Right lobe of liver (tissue), 6 donors: ENCODE data around the gene GATAD1. TPM values are rescaled to one million over a fixed set of nuclear protein-coding genes. Genes with fewer than 3 reads are reported as not detected.

Experiments
- ATAC-seq, 4 donors: fragments of 200-7000 bp; cut with Tn5 transposase; one replicate each; pipeline ENCODE4 v1.9.1; 2020; ENCODE audit warnings: mild to moderate bottlenecking in 4 of 4, moderate library complexity in 4 of 4
- DNase-seq, 3 donors: peaks; one replicate each; pipeline ENCODE4 v3.0.0-alpha.2; 2020
- H3K27ac ChIP-seq, 3 donors: fragments of 200-600 bp; one replicate each; pipeline ENCODE4 v1.8.0; 2022
- H3K27me3 ChIP-seq, 2 donors: fragments of 200-600 bp; one replicate each; pipeline ENCODE4 v1.8.0; 2022
- H3K36me3 ChIP-seq, 4 donors: fragments of 200-600 bp; sonication (generic) in 1 of 4; one replicate each; pipeline versions ENCODE4 v1.5.1 to v1.8.0; 2017 to 2022; ENCODE audit warnings: control low read depth in 1 of 4
- H3K4me1 ChIP-seq, 4 donors: fragments of 200-600 bp; sonication (generic) in 1 of 4; one replicate each; pipeline versions ENCODE4 v1.5.1 to v1.8.0; 2017 to 2022; ENCODE audit warnings: control low read depth in 1 of 4
- H3K4me3 ChIP-seq, 3 donors: fragments of 200-600 bp; one replicate each; pipeline ENCODE4 v1.8.0; 2022
- H3K9me3 ChIP-seq, 4 donors: fragments of 200-600 bp; sonication (generic) in 1 of 4; one replicate each; pipeline versions ENCODE4 v1.5.1 to v1.8.0; 2017 to 2022; ENCODE audit warnings: control low read depth in 1 of 4
- POLR2A ChIP-seq: fragments of 450-650 bp; IDR thresholded peaks from one replicate; pipeline ENCODE4 v1.6.1; 2017; ENCODE audit warnings: antibody characterized with exemption, mild to moderate bottlenecking
- WGBS: methylation state at CpG from one replicate; pipeline ENCODE4 v1.1.6; 2018; ENCODE audit warnings: low coverage, low lambda C conversion rate; ENCODE audit not compliant: insufficient coverage; ENCODE audit errors: missing lambda C conversion rate; 5-methylcytosine and 5-hydroxymethylcytosine counted together
- intact Hi-C, 2 donors: fragments of 100-400 bp; cut with DNase I; formaldehyde crosslinking; loops; one replicate each; pipeline versions ENCODE4 v1.11.2 to v1.14.1; 2022
- total RNA-seq, 6 experiments: library from RNA; depleted of rRNA in 2 of 6; stranded (reverse); fragments of >200 nt in 2 of 6; fragmentation: NEBNext Ultra II Directional in 3 of 6; extraction: Animal tissue kit (Norgen Biotek cat#: 25700) in 3 of 6; gene quantifications; one replicate each; pipeline versions ENCODE4 v1.1.0 to v1.2.4, GENCODE V29; 2016 to 2023
- TF ChIP-seq, protein P1 (sequence below), 4 donors: fragments of 200-600 bp in 3 of 4; fragments of 450-650 bp in 1 of 4; IDR thresholded peaks; one replicate each; pipeline versions ENCODE4 v1.5.1 to v1.8.0; 2016 to 2022; ENCODE audit warnings: antibody characterized with exemption in 4 of 4, mild to moderate bottlenecking in 2 of 4
- donor health status: DM: no; HTN: yes; CAD: no.
- donor health status: DM: no; HTN: no; CAD: no.
- donor health status: DM: no; HTN: no; CAD: no.
- donor health status: DM: no; HTN: yes; CAD: no.
- donor health status: DM: no; HTN: yes; CAD: no.

GATAD1 gene
- total RNA-seq, 6 experiments from 2014 or later: 11.5 to 16.8 (median 14.0) TPM

DNA sequence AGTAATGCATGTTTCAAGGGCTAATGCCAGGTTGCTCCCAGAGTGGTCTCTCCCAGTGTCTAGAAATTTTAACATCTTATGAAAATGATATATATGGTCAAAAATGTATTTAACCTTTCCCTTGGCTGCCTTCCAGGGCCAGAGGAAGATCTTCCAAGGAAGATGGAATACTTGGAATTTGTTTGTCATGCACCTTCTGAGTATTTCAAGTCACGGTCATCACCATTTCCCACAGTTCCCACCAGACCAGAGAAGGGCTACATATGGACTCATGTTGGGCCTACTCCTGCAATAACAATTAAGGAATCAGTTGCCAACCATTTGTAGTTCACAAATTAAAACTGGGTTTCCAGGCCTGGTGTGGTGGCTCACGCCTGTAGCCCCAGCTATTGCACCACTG lies 9.0 kb downstream of the GATAD1 start:
- Histone ChIP-seq H3K4me3 (no peak overlapping the region), H3K4me1 (peaks cover 0 to under 1% (median 0%) of the 10 kb centered on the region in 4 donors), H3K27me3 (no peaks in the 10 kb centered on the region), H3K9me3 (no peaks in the 10 kb centered on the region), H3K27ac (no peak overlapping the region), H3K36me3 (peaks cover 4 to 66% (median 22%) of the 10 kb centered on the region in 4 donors)
- intact Hi-C loops: no loop called here
- ATAC-seq: no peak
- 83% methylated on average over 1 of the region's 2 CpGs for WGBS
- no peak for DNase-seq
- TF ChIP-seq, protein P1, sequence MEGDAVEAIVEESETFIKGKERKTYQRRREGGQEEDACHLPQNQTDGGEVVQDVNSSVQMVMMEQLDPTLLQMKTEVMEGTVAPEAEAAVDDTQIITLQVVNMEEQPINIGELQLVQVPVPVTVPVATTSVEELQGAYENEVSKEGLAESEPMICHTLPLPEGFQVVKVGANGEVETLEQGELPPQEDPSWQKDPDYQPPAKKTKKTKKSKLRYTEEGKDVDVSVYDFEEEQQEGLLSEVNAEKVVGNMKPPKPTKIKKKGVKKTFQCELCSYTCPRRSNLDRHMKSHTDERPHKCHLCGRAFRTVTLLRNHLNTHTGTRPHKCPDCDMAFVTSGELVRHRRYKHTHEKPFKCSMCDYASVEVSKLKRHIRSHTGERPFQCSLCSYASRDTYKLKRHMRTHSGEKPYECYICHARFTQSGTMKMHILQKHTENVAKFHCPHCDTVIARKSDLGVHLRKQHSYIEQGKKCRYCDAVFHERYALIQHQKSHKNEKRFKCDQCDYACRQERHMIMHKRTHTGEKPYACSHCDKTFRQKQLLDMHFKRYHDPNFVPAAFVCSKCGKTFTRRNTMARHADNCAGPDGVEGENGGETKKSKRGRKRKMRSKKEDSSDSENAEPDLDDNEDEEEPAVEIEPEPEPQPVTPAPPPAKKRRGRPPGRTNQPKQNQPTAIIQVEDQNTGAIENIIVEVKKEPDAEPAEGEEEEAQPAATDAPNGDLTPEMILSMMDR (IDR thresholded peaks at IDR 0.05): no peak
- no peak for TF ChIP-seq POLR2A

DNA sequence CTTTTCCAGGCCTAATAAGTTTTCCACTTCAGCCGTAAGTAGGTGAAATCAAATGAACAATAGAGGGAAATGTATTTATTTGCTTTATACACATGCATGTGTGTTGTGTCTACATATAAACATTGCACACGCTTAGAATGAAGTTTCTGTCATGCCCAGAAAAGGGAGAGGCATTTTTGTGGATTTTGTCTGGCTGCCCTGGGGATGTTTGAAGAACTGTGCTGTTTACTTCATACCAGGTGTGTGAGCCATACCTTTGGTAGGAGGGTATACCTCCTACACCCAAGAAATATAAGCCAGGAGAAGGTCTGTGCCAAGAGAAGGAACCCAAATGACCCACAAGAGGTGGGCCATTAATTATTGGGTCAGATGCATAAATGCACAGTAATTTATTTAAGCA lies 12.8 kb downstream of the GATAD1 start:
- intact Hi-C loops: no loop called here
- TF ChIP-seq, protein P1 (IDR thresholded peaks at IDR 0.05): no peak
- TF ChIP-seq POLR2A: no peak
- no peak for DNase-seq
- H3K27me3 ChIP-seq: no peaks in the 10 kb centered on the region
- ATAC-seq: no peak
- no peaks in the 10 kb centered on the region for H3K9me3 ChIP-seq
- H3K4me3 ChIP-seq: no peak overlapping the region
- no peak overlapping the region for H3K27ac ChIP-seq
- H3K4me1 ChIP-seq: peaks cover 0 to 7% (median 0%) of the 10 kb centered on the region in 4 donors
- 60% methylated on average over 2 of the region's 2 CpGs for WGBS
- H3K36me3 ChIP-seq: peaks cover 4 to 30% (median 15%) of the 10 kb centered on the region in 4 donors

DNA sequence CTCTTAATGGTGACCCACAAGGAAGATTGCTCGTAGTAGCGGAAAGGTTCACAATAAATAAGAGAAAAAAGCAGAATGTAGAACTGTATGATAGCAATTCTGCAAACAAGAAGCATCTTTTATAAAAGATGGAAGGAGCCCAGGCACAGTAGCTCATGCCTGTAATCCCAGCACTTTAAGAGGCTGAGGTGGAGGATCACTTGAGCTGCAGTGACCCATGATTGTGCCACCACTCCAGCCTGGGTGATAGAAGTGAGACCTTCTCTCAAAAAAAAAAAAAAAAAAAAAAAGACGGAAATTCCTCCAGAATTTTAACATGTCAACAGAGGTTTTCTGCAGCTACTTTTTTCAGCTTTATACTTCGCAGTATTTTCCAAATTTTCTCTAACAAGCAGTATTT lies 13.2 kb downstream of the GATAD1 start:
- H3K27ac ChIP-seq: no peak overlapping the region
- H3K36me3 ChIP-seq: peaks cover 4 to 27% (median 14%) of the 10 kb centered on the region in 4 donors
- no peak for ATAC-seq
- intact Hi-C loops: no loop called here
- H3K4me1 ChIP-seq: peaks cover 0 to 7% (median 0%) of the 10 kb centered on the region in 4 donors
- 81% methylated on average over 4 of the region's 4 CpGs for WGBS
- H3K9me3 ChIP-seq: no peaks in the 10 kb centered on the region
- TF ChIP-seq, protein P1 (IDR thresholded peaks at IDR 0.05): no peak
- TF ChIP-seq POLR2A: no peak
- no peaks in the 10 kb centered on the region for H3K27me3 ChIP-seq
- no peak for DNase-seq
- H3K4me3 ChIP-seq: no peak overlapping the region

DNA sequence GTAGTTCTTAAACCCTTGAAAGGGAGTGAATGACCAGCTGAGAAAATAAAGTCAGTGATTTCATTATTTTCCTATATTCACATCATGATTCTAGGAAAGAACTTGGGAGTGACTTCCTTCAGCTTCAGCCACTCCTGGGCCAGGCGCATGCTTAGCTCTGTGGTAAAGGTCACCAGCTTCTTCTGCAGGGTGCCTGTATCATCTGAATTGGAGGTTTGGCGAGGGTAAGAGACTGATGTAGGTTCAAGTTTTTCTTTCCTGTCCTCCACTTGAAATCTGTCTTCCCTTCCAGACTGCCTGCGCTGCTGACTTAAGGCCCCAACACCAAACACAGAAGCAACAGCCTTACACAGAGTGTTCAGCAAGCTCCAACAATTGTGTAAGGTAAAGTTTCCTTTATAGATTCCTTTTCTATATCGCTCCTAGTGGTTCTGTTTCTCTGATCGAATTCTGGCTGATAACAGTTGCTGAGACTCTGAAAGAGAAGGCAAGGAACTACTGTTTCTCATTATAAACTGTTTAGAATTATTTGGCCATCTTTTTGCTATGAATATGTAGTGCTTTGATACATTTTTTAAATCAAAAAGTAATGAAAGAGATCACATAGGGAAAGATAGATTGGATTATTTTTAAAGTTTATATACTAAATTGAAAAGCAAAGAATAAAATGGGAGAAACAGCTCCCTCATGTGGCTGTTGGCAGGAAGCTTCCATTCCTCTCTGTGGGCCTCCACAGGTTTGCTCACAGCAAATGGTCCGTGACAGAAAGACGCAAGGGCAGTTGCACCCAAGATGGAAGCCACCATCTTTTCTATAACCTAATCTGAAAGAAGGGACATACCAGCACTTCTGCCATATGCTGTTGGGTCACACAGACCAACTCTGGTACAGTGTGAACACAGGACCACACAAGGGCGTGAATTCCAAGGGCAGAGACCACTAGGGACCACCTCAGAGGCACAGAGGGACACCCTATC lies 14.0 kb downstream of the GATAD1 start:
- DNase-seq (no peak), ATAC-seq (peak; percentile 74 to 86 (median 79))
- H3K4me3 ChIP-seq: no peak overlapping the region
- intact Hi-C loops: no loop called here
- no peak overlapping the region for H3K27ac ChIP-seq
- peaks cover 4 to 21% (median 8%) of the 10 kb centered on the region in 4 donors for H3K36me3 ChIP-seq
- TF ChIP-seq, protein P1 (IDR thresholded peaks at IDR 0.05): peak; percentile 46 to 83 (median 80)
- TF ChIP-seq POLR2A: no peak
- H3K4me1 ChIP-seq: peaks cover 0 to 7% (median 0%) of the 10 kb centered on the region in 4 donors
- 51% methylated on average over 8 of the region's 8 CpGs for WGBS
- no peaks in the 10 kb centered on the region for H3K9me3 ChIP-seq
- H3K27me3 ChIP-seq: no peaks in the 10 kb centered on the region
